ENCODE measurements around the gene MLLT6. TPM values are rescaled to one million over a fixed set of nuclear protein-coding genes. Genes with fewer than 3 reads are reported as not detected.
A peak's percentile ranks its signal among the peaks of the same experiment; 100 is the strongest.

The MLLT6 gene
- total RNA-seq, 3 donors from 2014 or later: 90.1 to 164 (median 112) TPM

DNA sequence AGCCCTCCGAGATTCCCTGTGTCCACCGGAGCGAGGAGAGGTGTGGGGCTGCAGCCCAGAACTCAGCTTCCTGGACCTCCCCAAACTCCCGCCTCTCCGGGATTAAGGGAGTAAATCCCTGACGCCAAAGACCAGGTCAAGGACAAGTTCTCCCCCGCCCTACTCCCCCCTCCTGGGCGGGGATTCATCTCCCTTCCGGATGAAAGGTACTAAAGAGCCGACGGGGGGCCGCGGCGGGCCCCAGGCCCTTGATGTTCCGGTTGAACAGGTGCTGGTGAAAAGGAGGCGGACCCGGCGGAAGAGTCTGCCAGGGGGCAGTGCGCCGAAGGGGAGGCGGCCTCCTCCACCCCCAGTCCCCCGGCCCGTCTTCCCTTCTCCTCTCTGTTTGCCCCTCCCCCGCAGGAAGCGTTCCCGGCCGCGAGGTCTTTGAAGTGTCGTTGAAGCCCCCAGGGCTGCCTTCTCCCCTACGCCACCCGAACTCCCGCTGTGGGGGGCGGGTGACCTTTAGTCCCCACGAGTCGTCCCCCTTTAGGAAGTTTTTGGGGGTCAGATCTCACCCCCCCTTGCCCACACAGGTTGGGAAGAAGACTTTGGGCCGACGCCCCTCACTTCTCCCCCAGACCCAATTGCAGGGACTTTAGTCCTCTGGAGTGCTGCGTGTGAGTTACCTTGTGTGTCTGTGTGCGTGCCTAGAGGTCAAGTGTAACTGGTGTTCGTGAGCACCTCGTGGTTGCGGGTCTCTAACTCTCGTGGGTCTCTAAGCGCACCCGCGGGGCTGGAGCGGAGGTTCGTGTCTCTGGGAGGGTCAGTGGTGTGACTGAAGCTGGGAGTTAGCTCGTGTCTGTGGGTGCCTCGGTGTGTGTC lies 1.1 kb upstream of the MLLT6 start:
- ATAC-seq (peak; percentile 61), DNase-seq (peak; percentile 94 to 96 (median 94))
- peak overlapping the region; percentile 61 for H3K4me3 ChIP-seq
- TF ChIP-seq, protein P1, sequence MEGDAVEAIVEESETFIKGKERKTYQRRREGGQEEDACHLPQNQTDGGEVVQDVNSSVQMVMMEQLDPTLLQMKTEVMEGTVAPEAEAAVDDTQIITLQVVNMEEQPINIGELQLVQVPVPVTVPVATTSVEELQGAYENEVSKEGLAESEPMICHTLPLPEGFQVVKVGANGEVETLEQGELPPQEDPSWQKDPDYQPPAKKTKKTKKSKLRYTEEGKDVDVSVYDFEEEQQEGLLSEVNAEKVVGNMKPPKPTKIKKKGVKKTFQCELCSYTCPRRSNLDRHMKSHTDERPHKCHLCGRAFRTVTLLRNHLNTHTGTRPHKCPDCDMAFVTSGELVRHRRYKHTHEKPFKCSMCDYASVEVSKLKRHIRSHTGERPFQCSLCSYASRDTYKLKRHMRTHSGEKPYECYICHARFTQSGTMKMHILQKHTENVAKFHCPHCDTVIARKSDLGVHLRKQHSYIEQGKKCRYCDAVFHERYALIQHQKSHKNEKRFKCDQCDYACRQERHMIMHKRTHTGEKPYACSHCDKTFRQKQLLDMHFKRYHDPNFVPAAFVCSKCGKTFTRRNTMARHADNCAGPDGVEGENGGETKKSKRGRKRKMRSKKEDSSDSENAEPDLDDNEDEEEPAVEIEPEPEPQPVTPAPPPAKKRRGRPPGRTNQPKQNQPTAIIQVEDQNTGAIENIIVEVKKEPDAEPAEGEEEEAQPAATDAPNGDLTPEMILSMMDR (IDR thresholded peaks at IDR 0.05): no peak
- H3K4me1 ChIP-seq (ENCODE audit: low read depth): peaks cover 12% of the 10 kb centered on the region
- intact Hi-C loops (cut with DNase I, micrococcal nuclease): no loop called here
- H3K9me3 ChIP-seq: no peaks in the 10 kb centered on the region
- H3K36me3 ChIP-seq (ENCODE audit: low read depth): no peaks in the 10 kb centered on the region

DNA sequence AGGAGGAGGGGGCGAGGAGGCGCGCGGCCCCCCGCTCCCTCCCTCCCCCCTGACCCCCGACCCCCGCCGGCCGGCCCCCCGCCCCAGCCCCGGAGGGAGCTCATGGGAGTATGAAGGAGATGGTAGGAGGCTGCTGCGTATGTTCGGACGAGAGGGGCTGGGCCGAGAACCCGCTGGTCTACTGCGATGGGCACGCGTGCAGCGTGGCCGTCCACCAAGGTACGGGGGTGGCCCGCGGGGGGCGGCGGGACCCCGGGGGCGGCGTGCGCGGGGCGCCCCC lies 390 bp downstream of the MLLT6 start:
- Histone ChIP-seq H3K9me3 (no peaks in the 10 kb centered on the region), H3K36me3 (ENCODE audit: low read depth) (no peaks in the 10 kb centered on the region), H3K4me3 (peak overlapping the region; percentile 68), H3K4me1 (ENCODE audit: low read depth) (peaks cover 12% of the 10 kb centered on the region)
- ATAC-seq (no peak), DNase-seq (peak in 1 of 3 donors; percentile 72)
- intact Hi-C loops (cut with DNase I, micrococcal nuclease): no loop called here
- TF ChIP-seq, protein P1 (IDR thresholded peaks at IDR 0.05): no peak

DNA sequence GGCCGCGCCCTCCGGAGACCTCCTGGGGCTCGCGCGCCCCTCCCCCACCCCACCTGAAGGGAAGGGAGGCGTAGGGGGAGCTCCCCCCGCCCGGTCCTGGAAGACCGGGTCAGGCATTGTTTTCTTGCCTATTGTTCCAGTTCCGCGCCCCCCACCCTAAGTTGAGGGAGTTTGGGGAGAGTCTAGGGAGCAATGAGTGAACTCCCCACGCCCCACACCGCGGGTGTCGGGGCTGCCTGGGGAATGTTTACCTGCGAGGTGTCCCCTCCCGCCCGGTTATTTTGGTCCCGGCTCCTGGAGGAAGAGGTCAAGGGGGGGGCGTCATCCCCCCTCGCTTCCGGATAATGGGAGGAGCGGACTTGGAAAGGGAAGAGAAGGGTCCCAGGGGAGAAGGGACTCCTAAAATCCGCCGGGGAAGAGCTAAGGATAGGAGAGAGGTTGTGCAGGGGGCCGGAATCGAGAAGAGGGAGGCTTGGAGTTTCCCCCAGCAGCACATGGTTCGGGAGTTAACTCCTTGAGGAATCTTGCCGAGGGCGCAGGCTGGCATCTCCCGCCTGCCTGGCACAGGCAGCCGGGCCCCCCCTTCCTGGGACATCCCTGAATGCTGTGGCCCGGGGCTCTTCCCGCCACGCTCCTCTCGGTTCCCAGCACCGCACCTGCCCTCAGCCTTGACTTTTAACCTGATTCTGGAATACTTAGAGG lies 881 bp downstream of the MLLT6 start:
- TF ChIP-seq, protein P1 (IDR thresholded peaks at IDR 0.05): no peak

DNA sequence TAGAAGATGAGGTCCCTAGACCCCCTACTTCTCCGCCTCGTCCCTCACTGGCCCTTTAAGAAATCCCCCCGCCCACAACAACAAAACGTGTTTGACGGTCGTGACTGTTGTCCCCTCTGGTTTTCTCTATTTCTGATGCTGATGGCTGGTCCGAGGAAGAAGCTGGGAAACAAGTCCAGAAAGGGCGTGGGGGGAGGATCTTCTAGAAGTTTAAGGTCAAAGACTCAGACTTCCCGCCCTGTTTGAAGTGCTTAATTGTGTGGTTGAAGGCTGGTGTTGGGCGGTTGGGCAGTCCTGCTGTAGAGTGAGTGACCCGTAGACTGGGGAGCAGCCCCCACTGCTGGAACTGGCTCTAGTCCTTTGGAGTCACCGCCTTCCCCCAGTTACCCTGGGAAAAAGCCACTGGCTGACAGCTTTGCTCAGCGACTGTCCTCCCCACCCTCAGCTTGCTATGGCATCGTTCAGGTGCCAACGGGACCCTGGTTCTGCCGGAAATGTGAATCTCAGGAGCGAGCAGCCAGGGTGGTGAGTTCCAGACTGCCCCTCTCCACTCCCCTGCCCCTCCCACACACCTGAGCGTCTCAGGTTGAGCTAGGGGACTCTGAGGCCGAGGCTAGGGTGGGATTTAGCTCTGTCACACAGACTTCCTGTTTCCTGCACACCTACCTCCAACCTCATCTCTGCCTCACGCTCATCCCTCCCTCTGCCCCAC lies 1.6 kb downstream of the MLLT6 start:
- peak in 2 of 3 donors; percentile 52 to 63 for DNase-seq
- TF ChIP-seq, protein P1 (IDR thresholded peaks at IDR 0.05): no peak
- peaks cover 6% of the 10 kb centered on the region for H3K4me1 ChIP-seq (ENCODE audit: low read depth)
- H3K4me3 ChIP-seq: peak overlapping the region; percentile 68
- intact Hi-C loops (cut with DNase I, micrococcal nuclease): no loop called here
- H3K36me3 ChIP-seq (ENCODE audit: low read depth): no peaks in the 10 kb centered on the region
- no peak for ATAC-seq
- no peaks in the 10 kb centered on the region for H3K9me3 ChIP-seq

More for the DNA sequence above, 881 bp downstream of the MLLT6 start:
- intact Hi-C loops (cut with DNase I, micrococcal nuclease): no loop called here
- DNase-seq (peak; percentile 70 to 76 (median 73)), ATAC-seq (no peak)
- Histone ChIP-seq H3K9me3 (no peaks in the 10 kb centered on the region), H3K4me3 (peak overlapping the region; percentile 68), H3K36me3 (ENCODE audit: low read depth) (no peaks in the 10 kb centered on the region), H3K4me1 (ENCODE audit: low read depth) (peaks cover 12% of the 10 kb centered on the region)

DNA sequence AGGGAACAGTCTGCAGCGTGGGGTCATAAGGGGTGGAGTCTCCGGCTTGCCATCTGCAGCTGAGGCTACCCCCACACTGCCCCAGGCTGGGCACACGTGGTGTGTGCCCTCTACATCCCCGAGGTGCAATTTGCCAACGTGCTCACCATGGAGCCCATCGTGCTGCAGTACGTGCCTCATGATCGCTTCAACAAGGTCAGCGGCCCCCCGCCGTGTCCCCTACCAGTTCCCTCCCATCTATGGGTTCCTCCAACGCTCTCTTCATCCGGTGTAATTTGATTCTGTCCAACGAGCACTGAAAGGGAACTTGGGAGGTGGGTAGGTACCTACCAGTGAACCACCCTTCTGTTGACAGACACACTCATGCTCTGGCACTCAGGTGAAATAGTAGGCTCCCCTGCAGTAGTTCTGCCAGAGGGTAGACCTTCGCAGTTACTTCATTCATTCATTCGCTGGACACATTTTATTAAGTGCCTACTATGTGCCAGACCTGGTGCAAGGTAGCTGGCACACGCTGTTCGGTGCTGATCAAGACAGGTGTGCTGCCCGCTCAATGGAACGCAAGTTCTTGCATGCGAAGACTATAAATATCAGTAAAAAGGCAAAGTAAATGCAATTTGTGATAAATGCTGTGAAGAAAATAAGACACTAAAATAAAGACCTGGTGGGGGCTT lies 2.7 kb downstream of the MLLT6 start:
- DNase-seq: no peak
- intact Hi-C loops (cut with DNase I, micrococcal nuclease): no loop called here
- H3K36me3 ChIP-seq (ENCODE audit: low read depth): no peaks in the 10 kb centered on the region
- TF ChIP-seq, protein P1 (IDR thresholded peaks at IDR 0.05): no peak
- peaks cover 6% of the 10 kb centered on the region for H3K4me1 ChIP-seq (ENCODE audit: low read depth)
- no peak for ATAC-seq
- no peaks in the 10 kb centered on the region for H3K9me3 ChIP-seq
- H3K4me3 ChIP-seq: no peak overlapping the region
